ENCODE measurements around the gene KAT14.

- no peak for TF ChIP-seq POLR2AphosphoS5 (IDR thresholded peaks at IDR 0.05; ENCODE audit: low read depth, low read length)
- no peak for TF ChIP-seq TAF1 (IDR thresholded peaks at IDR 0.05; ENCODE audit: borderline replicate concordance, insufficient read depth, low read length)
- TF ChIP-seq REST (IDR thresholded peaks at IDR 0.05; ENCODE audit: insufficient read depth in 1 of 2, low read depth in 2 of 2, low read length in 2 of 2), result no peak
- no peak for TF ChIP-seq SIN3A (IDR thresholded peaks at IDR 0.05; ENCODE audit: borderline replicate concordance, insufficient read depth, low read length)
Measured at GRCh38 chr20:18154342-18154741, 16.7 kb downstream of the KAT14 start.
